ENCODE results near the gene CCDC148. TPM values are rescaled to one million over a fixed set of nuclear protein-coding genes. Genes with fewer than 3 reads are reported as not detected.

The CCDC148 gene
- total and polyA plus RNA-seq, 2 donors (not counting 1 experiment from before 2014, with no cell fraction given): not detected

- no CpG with 5 or more reads among the region's 3 CpGs for WGBS (ENCODE audit: insufficient coverage)
- Mint-ChIP-seq H3K27me3 (peaks cover 3% of the 10 kb centered on the region), H3K4me3 (no peak overlapping the region), H3K9me3 (ENCODE audit: insufficient read depth) (peaks cover 4% of the 10 kb centered on the region), H3K27ac (no peak overlapping the region), H3K4me1 (no peaks in the 10 kb centered on the region)
- Histone ChIP-seq H3K4me3 (ENCODE audit: control extremely low read depth in 1 of 5, extremely low read depth in 1 of 5, insufficient read depth in 1 of 5, low read depth in 2 of 5, low read length in 4 of 5) (no peak overlapping the region), H2AFZ (ENCODE audit: insufficient read depth, low read depth, low read length, poor library complexity, severe bottlenecking) (no peak overlapping the region), H3K27me3 (replicated peaks in 1 of 4; ENCODE audit: control extremely low read depth in 1 of 4, control insufficient read depth in 3 of 4, insufficient read depth in 4 of 4, low read length in 3 of 4) (no peaks in the 10 kb centered on the region), H3K27ac (ENCODE audit: low read length in 2 of 2) (no peak overlapping the region), H4K20me1 (ENCODE audit: control insufficient read depth, insufficient read depth, low read length, poor library complexity, severe bottlenecking) (no peaks in the 10 kb centered on the region), H3K4me1 (ENCODE audit: control insufficient read depth in 2 of 2, insufficient read depth in 2 of 2, low read length in 2 of 2) (no peaks in the 10 kb centered on the region), H3K79me2 (ENCODE audit: control insufficient read depth, insufficient read depth, low read length) (no peaks in the 10 kb centered on the region), H3K4me2 (replicated peaks; ENCODE audit: low read depth, low read length, poor library complexity, severe bottlenecking) (no peak overlapping the region), H3K9me3 (ENCODE audit: control extremely low read depth in 1 of 3, control insufficient read depth in 2 of 3, insufficient read depth in 1 of 3, low read length in 2 of 3) (peaks cover 0 to 4% (median 0%) of the 10 kb centered on the region in 3 donors), H3K9ac (ENCODE audit: low read length) (no peak overlapping the region), H3K36me3 (replicated peaks in 1 of 2; ENCODE audit: control extremely low read depth in 1 of 2, control insufficient read depth in 1 of 2, extremely low read depth in 1 of 2, insufficient read depth in 2 of 2, low read length in 1 of 2) (no peaks in the 10 kb centered on the region)
- ChIA-PET POLR2A (no interaction called here), CTCF (no interaction called here)
- ATAC-seq (ENCODE audit: low read depth) (no peak), DNase-seq (no peak)
- no peak for TF ChIP-seq EZH2 (IDR thresholded peaks at IDR 0.05; ENCODE audit: borderline replicate concordance, insufficient read depth, low read depth, low read length, poor library complexity, severe bottlenecking)
- TF ChIP-seq CTCF (IDR thresholded peaks at IDR 0.05): no peak
- intact Hi-C loops (cut with micrococcal nuclease): no loop called here
These were observed 51.2 kb downstream of the CCDC148 start for GRCh38 chr2:158405341-158405740.

- TF ChIP-seq EZH2 (IDR thresholded peaks at IDR 0.05; ENCODE audit: borderline replicate concordance, insufficient read depth, low read depth, low read length, poor library complexity, severe bottlenecking) (no peak), CTCF (IDR thresholded peaks at IDR 0.05) (no peak)
- Histone ChIP-seq H3K79me2 (ENCODE audit: control insufficient read depth, insufficient read depth, low read length) (no peaks in the 10 kb centered on the region), H4K20me1 (ENCODE audit: control insufficient read depth, insufficient read depth, low read length, poor library complexity, severe bottlenecking) (no peaks in the 10 kb centered on the region), H3K36me3 (replicated peaks in 1 of 2; ENCODE audit: control extremely low read depth in 1 of 2, control insufficient read depth in 1 of 2, extremely low read depth in 1 of 2, insufficient read depth in 2 of 2, low read length in 1 of 2) (no peaks in the 10 kb centered on the region), H3K9ac (ENCODE audit: low read length) (no peak overlapping the region), H2AFZ (ENCODE audit: insufficient read depth, low read depth, low read length, poor library complexity, severe bottlenecking) (no peak overlapping the region), H3K4me3 (ENCODE audit: control extremely low read depth in 1 of 5, extremely low read depth in 1 of 5, insufficient read depth in 1 of 5, low read depth in 2 of 5, low read length in 4 of 5) (no peak overlapping the region), H3K4me1 (ENCODE audit: control insufficient read depth in 2 of 2, insufficient read depth in 2 of 2, low read length in 2 of 2) (no peaks in the 10 kb centered on the region), H3K9me3 (ENCODE audit: control extremely low read depth in 1 of 3, control insufficient read depth in 2 of 3, insufficient read depth in 1 of 3, low read length in 2 of 3) (no peaks in the 10 kb centered on the region), H3K27ac (ENCODE audit: low read length in 2 of 2) (no peak overlapping the region), H3K4me2 (replicated peaks; ENCODE audit: low read depth, low read length, poor library complexity, severe bottlenecking) (no peak overlapping the region), H3K27me3 (replicated peaks in 1 of 4; ENCODE audit: control extremely low read depth in 1 of 4, control insufficient read depth in 3 of 4, insufficient read depth in 4 of 4, low read length in 3 of 4) (no peaks in the 10 kb centered on the region)
- WGBS (ENCODE audit: insufficient coverage): no CpG with 5 or more reads among the region's 1 CpG
- no peaks in the 10 kb centered on the region for H3K4me1 Mint-ChIP-seq
- H3K4me3 Mint-ChIP-seq: no peak overlapping the region
- ChIA-PET POLR2A (no interaction called here), CTCF (no interaction called here)
- H3K27me3 Mint-ChIP-seq: peaks cover 3% of the 10 kb centered on the region
- ATAC-seq (ENCODE audit: low read depth) (no peak), DNase-seq (no peak)
- H3K27ac Mint-ChIP-seq: no peak overlapping the region
- intact Hi-C loops (cut with micrococcal nuclease): no loop called here
- peaks cover 3% of the 10 kb centered on the region for H3K9me3 Mint-ChIP-seq (ENCODE audit: insufficient read depth)
These were observed 53.3 kb downstream of the CCDC148 start for GRCh38 chr2:158403237-158403636.
